Lower lobe of right lung (tissue), 2 donors: ENCODE data around the gene OVOL1. TPM values are rescaled to one million over a fixed set of nuclear protein-coding genes. Genes with fewer than 3 reads are reported as not detected.

Source experiments
- ATAC-seq, 2 donors: fragments of 200-7000 bp; cut with Tn5 transposase; one replicate each; pipeline ENCODE4 v1.9.1; 2020 to 2022; ENCODE audit warnings: mild to moderate bottlenecking in 2 of 2, moderate library complexity in 2 of 2
- DNase-seq: peaks from one replicate; pipeline ENCODE4 v3.0.0-alpha.2; 2020
- H3K27ac ChIP-seq: fragments of 200-600 bp; one replicate; pipeline ENCODE4 v1.8.0; 2022
- H3K27me3 ChIP-seq: fragments of 200-600 bp; one replicate; pipeline ENCODE4 v1.8.0; 2022; ENCODE audit warnings: low read depth
- H3K36me3 ChIP-seq: fragments of 200-600 bp; one replicate; pipeline ENCODE4 v1.8.0; 2022; ENCODE audit warnings: mild to moderate bottlenecking
- H3K4me1 ChIP-seq: fragments of 200-600 bp; one replicate; pipeline ENCODE4 v1.8.0; 2022
- H3K4me3 ChIP-seq: fragments of 200-600 bp; one replicate; pipeline ENCODE4 v1.8.0; 2022; ENCODE audit warnings: mild to moderate bottlenecking
- H3K9me3 ChIP-seq: fragments of 200-600 bp; one replicate; pipeline ENCODE4 v1.8.0; 2022
- CTCF ChIP-seq: fragments of 200-600 bp; IDR thresholded peaks from one replicate; pipeline ENCODE4 v1.8.0; 2022; ENCODE audit warnings: antibody characterized with exemption, mild to moderate bottlenecking
- intact Hi-C: fragments of 100-400 bp; cut with DNase I; formaldehyde crosslinking; loops from one replicate; pipeline ENCODE4 v1.11.0; 2022
- long read RNA-seq: library from polyadenylated mRNA; unstranded; transcript quantifications from one replicate; pipeline ENCODE4 v2.0.0, GENCODE V29; 2021
- total RNA-seq: library from RNA; stranded (reverse); fragmentation: NEBNext Ultra II Directional; extraction: Animal tissue kit (Norgen Biotek cat#: 25700); gene quantifications from one replicate; pipeline ENCODE4 v1.2.1, GENCODE V29; 2021
- donor health status: DM: no; HTN: yes; CAD: no; lungs with severe emphysema.

OVOL1 gene
- 0.89 TPM for total RNA-seq
- long read RNA-seq, partial matches to known transcripts = 0 of 1 reads
- long read RNA-seq, other reads (novel, unspliced or antisense) = 1 of 1 reads

- DNase-seq = peak; percentile 81
- intact Hi-C loops = no loop called here
- TF ChIP-seq CTCF = no peak
- H3K36me3 ChIP-seq = no peaks in the 10 kb centered on the region
- peaks cover 39% of the 10 kb centered on the region for H3K27me3 ChIP-seq
- peak within 1 kb of the TSS; percentile 64 for H3K27ac ChIP-seq
- H3K4me1 ChIP-seq = peaks cover 32% of the 10 kb centered on the region
- H3K4me3 ChIP-seq = peak within 1 kb of the TSS; percentile 48
- peak; percentile 81 to 86 for ATAC-seq
- H3K9me3 ChIP-seq = no peaks in the 10 kb centered on the region
Observed at GRCh38 chr11:65786786-65787636, at the start of gene OVOL1. Gene OVOL1, plus strand, starts transcription at chr11:65787063. Its CDS starts 311 bp downstream, at chr11:65787374.

GRCh38 chr11:65739022-65739421 is 47.8 kb upstream of the OVOL1 start:
- no peaks in the 10 kb centered on the region for H3K9me3 ChIP-seq
- no peak for DNase-seq
- ATAC-seq = no peak
- no peaks in the 10 kb centered on the region for H3K4me1 ChIP-seq
- no peaks in the 10 kb centered on the region for H3K36me3 ChIP-seq
- no peak overlapping the region for H3K4me3 ChIP-seq
- no peak overlapping the region for H3K27ac ChIP-seq
- no peak for TF ChIP-seq CTCF
- intact Hi-C loops = no loop called here
- H3K27me3 ChIP-seq = peaks cover 4% of the 10 kb centered on the region

GRCh38 chr11:65741185-65741584 is 45.7 kb upstream of the OVOL1 start:
- Histone ChIP-seq H3K4me1 (no peaks in the 10 kb centered on the region), H3K27ac (no peak overlapping the region), H3K9me3 (no peaks in the 10 kb centered on the region), H3K4me3 (no peak overlapping the region), H3K36me3 (no peaks in the 10 kb centered on the region), H3K27me3 (peaks cover 4% of the 10 kb centered on the region)
- ATAC-seq = no peak
- TF ChIP-seq CTCF = no peak
- intact Hi-C loops = no loop called here
- no peak for DNase-seq

GRCh38 chr11:65742353-65742752 is 44.5 kb upstream of the OVOL1 start:
- TF ChIP-seq CTCF = no peak
- DNase-seq = no peak
- intact Hi-C loops = no loop called here
- Histone ChIP-seq H3K36me3 (no peaks in the 10 kb centered on the region), H3K4me3 (no peak overlapping the region), H3K4me1 (no peaks in the 10 kb centered on the region), H3K9me3 (no peaks in the 10 kb centered on the region), H3K27ac (no peak overlapping the region), H3K27me3 (peaks cover 4% of the 10 kb centered on the region)
- no peak for ATAC-seq

GRCh38 chr11:65743681-65744025 is 43.2 kb upstream of the OVOL1 start:
- no peaks in the 10 kb centered on the region for H3K36me3 ChIP-seq
- H3K9me3 ChIP-seq = no peaks in the 10 kb centered on the region
- intact Hi-C loops = no loop called here
- ATAC-seq = no peak
- no peak overlapping the region for H3K4me3 ChIP-seq
- no peak for DNase-seq
- H3K27me3 ChIP-seq = no peaks in the 10 kb centered on the region
- TF ChIP-seq CTCF = no peak
- no peak overlapping the region for H3K27ac ChIP-seq
- H3K4me1 ChIP-seq = no peaks in the 10 kb centered on the region
